H9 (cell line): Measurements from ENCODE around the gene RALGDS. TPM values are rescaled to one million over a fixed set of nuclear protein-coding genes. Genes with fewer than 3 reads are reported as not detected.

Source experiments
- DNase-seq: peaks from one replicate; pipeline ENCODE4 v3.0.0-alpha.2; 2017
- H2AFZ ChIP-seq: one replicate; pipeline ENCODE4 v1.6.1; 2013; ENCODE audit warnings: mild to moderate bottlenecking, low read length, control low read depth, moderate library complexity
- H2AK5ac ChIP-seq: 2 replicates; pipeline ENCODE4 v1.6.1; 2013; ENCODE audit warnings: low read length, control low read depth, mixed read lengths; ENCODE audit not compliant: insufficient read length
- H2BK120ac ChIP-seq: one replicate; pipeline ENCODE4 v1.6.1; 2013; ENCODE audit warnings: low read depth, mild to moderate bottlenecking, low read length, control low read depth, inconsistent platforms; ENCODE audit not compliant: poor library complexity, severe bottlenecking
- H2BK12ac ChIP-seq: 2 replicates; pipeline ENCODE4 v1.6.1; 2013; ENCODE audit warnings: low read length, control low read depth, mixed read lengths, low read depth; ENCODE audit not compliant: insufficient read length
- H2BK15ac ChIP-seq: 2 replicates; pipeline ENCODE4 v1.6.1; 2013; ENCODE audit warnings: low read depth, low read length, control low read depth
- H2BK20ac ChIP-seq: one replicate; pipeline ENCODE4 v1.6.1; 2013; ENCODE audit warnings: low read depth, mild to moderate bottlenecking, low read length, control low read depth, inconsistent platforms; ENCODE audit not compliant: poor library complexity, severe bottlenecking
- H2BK5ac ChIP-seq: 2 replicates; pipeline ENCODE4 v1.6.1; 2013; ENCODE audit warnings: low read length, control low read depth, mixed read lengths; ENCODE audit not compliant: insufficient read length
- H3K14ac ChIP-seq: 2 replicates; pipeline ENCODE4 v1.6.1; 2013; ENCODE audit warnings: low read length, control low read depth; ENCODE audit not compliant: insufficient read depth
- H3K18ac ChIP-seq: 2 replicates; pipeline ENCODE4 v1.6.1; 2013; ENCODE audit warnings: low read depth, mild to moderate bottlenecking, mixed read lengths, low read length, control low read depth; ENCODE audit not compliant: insufficient read length
- H3K23ac ChIP-seq: 2 replicates; pipeline ENCODE4 v1.6.1; 2013; ENCODE audit warnings: low read length, control low read depth, mixed read lengths, low read depth; ENCODE audit not compliant: insufficient read length
- H3K23me2 ChIP-seq: 2 replicates; pipeline ENCODE4 v1.6.1; 2013; ENCODE audit warnings: low read depth, mild to moderate bottlenecking, mixed read lengths, low read length, control low read depth; ENCODE audit not compliant: insufficient read length, poor library complexity, severe bottlenecking
- H3K27ac ChIP-seq: 2 replicates; pipeline ENCODE4 v1.5.1; 2013; ENCODE audit warnings: low read length, control low read depth, mixed read lengths, low read depth; ENCODE audit not compliant: insufficient read length
- H3K27me3 ChIP-seq: 2 replicates; pipeline ENCODE4 v1.6.1; 2013; ENCODE audit warnings: low read length, control low read depth, inconsistent platforms; ENCODE audit not compliant: insufficient read depth
- H3K4ac ChIP-seq: 2 replicates; pipeline ENCODE4 v1.6.1; 2013; ENCODE audit warnings: low read depth, mild to moderate bottlenecking, control low read depth, inconsistent platforms, low read length, moderate library complexity
- H3K4me1 ChIP-seq: 2 replicates; pipeline ENCODE4 v1.6.1; 2013; ENCODE audit warnings: low read length, control low read depth, inconsistent platforms; ENCODE audit not compliant: insufficient read depth
- H3K4me2 ChIP-seq: 2 replicates; pipeline ENCODE4 v1.6.1; 2013; ENCODE audit warnings: low read length, control low read depth, mixed read lengths; ENCODE audit not compliant: insufficient read length, insufficient read depth
- H3K56ac ChIP-seq: 2 replicates; pipeline ENCODE4 v1.6.1; 2013; ENCODE audit warnings: low read depth, mild to moderate bottlenecking, mixed read lengths, low read length, control low read depth; ENCODE audit not compliant: insufficient read length
- H3K79me1 ChIP-seq: 2 replicates; pipeline ENCODE4 v1.6.1; 2013; ENCODE audit warnings: low read depth, mild to moderate bottlenecking, moderate library complexity, low read length, control low read depth, inconsistent platforms; ENCODE audit not compliant: insufficient read depth, poor library complexity, severe bottlenecking
- H3K79me2 ChIP-seq: 2 replicates; pipeline ENCODE4 v1.6.1; 2013; ENCODE audit warnings: low read length, control low read depth, inconsistent platforms; ENCODE audit not compliant: insufficient read depth
- H3K9ac ChIP-seq: 2 replicates; pipeline ENCODE4 v1.6.1; 2013; ENCODE audit warnings: low read length, control low read depth, mixed read lengths; ENCODE audit not compliant: insufficient read length; ENCODE audit errors: extremely low read depth
- H3K9me3 ChIP-seq: one replicate; pipeline ENCODE4 v1.6.1; 2013; ENCODE audit warnings: low read depth, low read length, inconsistent platforms; ENCODE audit not compliant: control insufficient read depth
- H3T11ph ChIP-seq: one replicate; pipeline ENCODE4 v1.6.1; 2013; ENCODE audit warnings: mild to moderate bottlenecking, low read length, control low read depth, inconsistent platforms
- H4K20me1 ChIP-seq: one replicate; pipeline ENCODE4 v1.6.1; 2013; ENCODE audit not compliant: control insufficient read depth, insufficient read length, insufficient read depth
- H4K5ac ChIP-seq: 2 replicates; pipeline ENCODE4 v1.6.1; 2013; ENCODE audit warnings: low read depth, mild to moderate bottlenecking, mixed read lengths, low read length, control low read depth; ENCODE audit not compliant: insufficient read length
- H4K8ac ChIP-seq: replicated peaks from 2 replicates; pipeline ENCODE4 v1.6.1; 2013; ENCODE audit warnings: low read length, control low read depth, mixed read lengths, low read depth; ENCODE audit not compliant: insufficient read length
- H4K91ac ChIP-seq: 2 replicates; pipeline ENCODE4 v1.6.1; 2013; ENCODE audit warnings: low read depth, mild to moderate bottlenecking, moderate library complexity, mixed read lengths, low read length, control low read depth; ENCODE audit not compliant: insufficient read length
- H3K27ac Mint-ChIP-seq, 3 experiments: 2 replicates in 2 of 3; 3 replicates in 1 of 3; pipeline ENCODE4 v1.8.0; 2020 to 2021; ENCODE audit warnings: mixed read lengths in 3 of 3, mild to moderate bottlenecking in 1 of 3, moderate library complexity in 1 of 3
- H3K27me3 Mint-ChIP-seq: 2 replicates; pipeline ENCODE4 v1.8.0; 2021; ENCODE audit warnings: low read depth, mild to moderate bottlenecking, moderate library complexity, mixed read lengths
- H3K36me3 Mint-ChIP-seq, 3 experiments: 2 replicates in 2 of 3; 3 replicates in 1 of 3; pipeline ENCODE4 v1.8.0; 2020 to 2021; ENCODE audit warnings: low read depth in 3 of 3, mixed read lengths in 3 of 3; ENCODE audit not compliant: insufficient read depth in 1 of 3
- H3K4me1 Mint-ChIP-seq, 2 experiments: 2 replicates each; pipeline ENCODE4 v1.8.0; 2020; ENCODE audit warnings: mixed read lengths in 2 of 2
- H3K4me3 Mint-ChIP-seq, 2 experiments: 2 replicates in 1 of 2; 3 replicates in 1 of 2; pipeline ENCODE4 v1.8.0; 2020 to 2021; ENCODE audit warnings: mild to moderate bottlenecking in 2 of 2, mixed read lengths in 2 of 2, moderate library complexity in 1 of 2
- H3K9me3 Mint-ChIP-seq, 2 experiments: 2 replicates in 1 of 2; 3 replicates in 1 of 2; pipeline ENCODE4 v1.8.0; 2020; ENCODE audit warnings: mild to moderate bottlenecking in 2 of 2, mixed read lengths in 2 of 2, moderate library complexity in 1 of 2
- WGBS: extraction: QIAGEN DNeasy Blood & Tissue Kit; methylation state at CpG from one replicate; pipeline ENCODE4 v1.1.7; 2013; ENCODE audit warnings: missing lambda C conversion rate, low lambda C conversion rate, mixed read lengths; ENCODE audit not compliant: insufficient read length; ENCODE audit errors: extremely low coverage; 5-methylcytosine and 5-hydroxymethylcytosine counted together
- total RNA-seq: library from RNA; stranded (reverse); gene quantifications from 2 replicates; pipeline ENCODE4 v1.2.1, GENCODE V29; 2021
- TF ChIP-seq, protein P1 (sequence below): fragments of 200-600 bp; sonication (generic); conservative IDR thresholded peaks from 3 replicates; pipeline ENCODE4 v1.8.0; 2021; ENCODE audit warnings: antibody characterized with exemption, mild to moderate bottlenecking

RALGDS gene
- total RNA-seq, 1 experiment from 2014 or later: 21.3 TPM

DNA sequence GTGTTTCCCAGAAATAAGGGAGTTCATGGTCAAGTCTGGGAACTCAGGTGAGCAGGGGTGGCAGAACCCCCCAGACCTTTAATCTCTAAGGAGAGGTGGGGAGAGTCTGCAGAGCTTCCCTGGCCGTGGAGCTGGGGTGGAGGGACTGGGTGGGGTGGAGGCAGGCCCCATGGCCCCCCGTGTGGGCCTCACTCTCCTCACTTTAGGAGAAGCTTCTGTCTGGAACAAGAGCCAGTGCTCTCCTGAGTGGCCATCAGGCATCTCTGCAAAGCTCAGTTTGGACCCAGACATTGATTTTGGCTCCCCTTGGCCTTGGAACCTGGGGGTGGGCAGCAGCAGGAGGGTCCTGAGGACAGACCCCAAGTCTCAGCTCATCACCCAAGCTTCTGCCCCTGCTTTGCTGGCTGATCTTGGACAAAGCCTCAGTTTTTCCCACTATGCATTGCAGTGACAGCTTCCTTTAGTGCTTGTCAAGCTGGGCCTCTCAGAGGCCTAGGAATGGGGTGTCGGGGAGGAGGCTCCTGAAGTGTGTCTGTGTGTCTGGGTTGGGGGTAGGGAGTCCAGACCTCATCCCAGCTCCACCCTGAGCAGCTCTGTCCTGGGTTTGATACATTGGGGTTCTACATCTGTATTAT lies 46.2 kb upstream of the RALGDS start:
- no peak overlapping the region for H3K4me3 Mint-ChIP-seq
- H3K27ac ChIP-seq: no peak overlapping the region
- no peak overlapping the region for H3K27ac Mint-ChIP-seq
- H3K9me3 ChIP-seq: no peaks in the 10 kb centered on the region
- no peak overlapping the region for H4K5ac ChIP-seq
- no peak for DNase-seq
- no peak overlapping the region for H3K9ac ChIP-seq
- no peak overlapping the region for H3T11ph ChIP-seq
- H3K56ac ChIP-seq: no peak overlapping the region
- no peak overlapping the region for H2AK5ac ChIP-seq
- H3K4me2 ChIP-seq: no peak overlapping the region
- peaks cover 9 to 14% of the 10 kb centered on the region in 2 experiments for H3K4me1 Mint-ChIP-seq
- H2BK15ac ChIP-seq: no peak overlapping the region
- no peak overlapping the region for H2BK12ac ChIP-seq
- no peaks in the 10 kb centered on the region for H3K4me1 ChIP-seq
- no peak overlapping the region for H2BK20ac ChIP-seq
- no peak overlapping the region for H2AFZ ChIP-seq
- peaks cover 4% of the 10 kb centered on the region for H3K23me2 ChIP-seq
- H3K27me3 Mint-ChIP-seq: peaks cover 34% of the 10 kb centered on the region
- no peak overlapping the region for H2BK5ac ChIP-seq
- H3K79me2 ChIP-seq: no peaks in the 10 kb centered on the region
- H3K9me3 Mint-ChIP-seq: no peaks in the 10 kb centered on the region
- no peaks in the 10 kb centered on the region for H4K20me1 ChIP-seq
- TF ChIP-seq, protein P1, sequence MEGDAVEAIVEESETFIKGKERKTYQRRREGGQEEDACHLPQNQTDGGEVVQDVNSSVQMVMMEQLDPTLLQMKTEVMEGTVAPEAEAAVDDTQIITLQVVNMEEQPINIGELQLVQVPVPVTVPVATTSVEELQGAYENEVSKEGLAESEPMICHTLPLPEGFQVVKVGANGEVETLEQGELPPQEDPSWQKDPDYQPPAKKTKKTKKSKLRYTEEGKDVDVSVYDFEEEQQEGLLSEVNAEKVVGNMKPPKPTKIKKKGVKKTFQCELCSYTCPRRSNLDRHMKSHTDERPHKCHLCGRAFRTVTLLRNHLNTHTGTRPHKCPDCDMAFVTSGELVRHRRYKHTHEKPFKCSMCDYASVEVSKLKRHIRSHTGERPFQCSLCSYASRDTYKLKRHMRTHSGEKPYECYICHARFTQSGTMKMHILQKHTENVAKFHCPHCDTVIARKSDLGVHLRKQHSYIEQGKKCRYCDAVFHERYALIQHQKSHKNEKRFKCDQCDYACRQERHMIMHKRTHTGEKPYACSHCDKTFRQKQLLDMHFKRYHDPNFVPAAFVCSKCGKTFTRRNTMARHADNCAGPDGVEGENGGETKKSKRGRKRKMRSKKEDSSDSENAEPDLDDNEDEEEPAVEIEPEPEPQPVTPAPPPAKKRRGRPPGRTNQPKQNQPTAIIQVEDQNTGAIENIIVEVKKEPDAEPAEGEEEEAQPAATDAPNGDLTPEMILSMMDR: no peak
- no peak overlapping the region for H3K23ac ChIP-seq
- no peak overlapping the region for H2BK120ac ChIP-seq
- no peak overlapping the region for H3K18ac ChIP-seq
- WGBS: no CpG with 5 or more reads among the region's 3 CpGs
- no peak overlapping the region for H4K8ac ChIP-seq
- H3K79me1 ChIP-seq: no peaks in the 10 kb centered on the region
- no peak overlapping the region for H3K14ac ChIP-seq
- no peak overlapping the region for H4K91ac ChIP-seq
- no peaks in the 10 kb centered on the region for H3K36me3 Mint-ChIP-seq
- H3K4ac ChIP-seq: no peak overlapping the region
- H3K27me3 ChIP-seq: no peaks in the 10 kb centered on the region; the same call in 1 of the 2 replicates
